Measurements from ENCODE around the gene PPM1F.

PPM1F gene

GRCh38 chr22:21960200-21961126 is 7.8 kb upstream of the PPM1F start:
- DNase-seq = no peak

GRCh38 chr22:21959274-21960074 is 6.8 kb upstream of the PPM1F start:
- DNase-seq = no peak

- no peak for DNase-seq
Measured at GRCh38 chr22:21958360-21959273, 6.0 kb upstream of the PPM1F start.

- peak; percentile 41 for DNase-seq
Measured at GRCh38 chr22:21951931-21952465, 650 bp downstream of the PPM1F start.

- no peak for DNase-seq
Measured at GRCh38 chr22:21951062-21951461, 1.6 kb downstream of the PPM1F start.

GRCh38 chr22:21949948-21950347 is 2.7 kb downstream of the PPM1F start:
- DNase-seq = no peak

- DNase-seq = no peak
Measured at GRCh38 chr22:21949569-21949918, 3.1 kb downstream of the PPM1F start.

- DNase-seq = no peak
Measured at GRCh38 chr22:21948824-21949568, 3.7 kb downstream of the PPM1F start.

GRCh38 chr22:21948390-21948789 is 4.3 kb downstream of the PPM1F start:
- DNase-seq = no peak

- no peak for DNase-seq
Measured at GRCh38 chr22:21947040-21948014, 5.3 kb downstream of the PPM1F start.

GRCh38 chr22:21946262-21946925 is 6.3 kb downstream of the PPM1F start:
- DNase-seq = no peak

- no peak for DNase-seq
Measured at GRCh38 chr22:21945453-21946261, 7.0 kb downstream of the PPM1F start.

GRCh38 chr22:21944871-21945270 is 7.8 kb downstream of the PPM1F start:
- DNase-seq = no peak

- DNase-seq = no peak
Measured at GRCh38 chr22:21943571-21944448, 8.8 kb downstream of the PPM1F start.

GRCh38 chr22:21942407-21943343 is 10.0 kb downstream of the PPM1F start:
- no peak for DNase-seq

GRCh38 chr22:21941921-21942320 is 10.7 kb downstream of the PPM1F start:
- no peak for DNase-seq

- no peak for DNase-seq
Measured at GRCh38 chr22:21940521-21940920, 12.1 kb downstream of the PPM1F start.

Data from NCI-H510A (cell line).